Effector memory CD4-positive, alpha-beta T cell (primary cell): ENCODE results near the gene TAF11L3.
"Not testable (repeated sequence)": the region's sequence is repeated elsewhere in the genome, so short reads cannot be mapped to it uniquely, and the experiment has no call there.

ENCODE experiments used
- DNase-seq, 3 donors: peaks; one replicate each; pipeline ENCODE4 v3.0.0-alpha.2; 2020
- H3K27ac ChIP-seq: 2 replicates; pipeline ENCODE4 v1.7.0; 2013; ENCODE audit warnings: mild to moderate bottlenecking, low read length, moderate library complexity; ENCODE audit not compliant: insufficient read depth, poor library complexity, severe bottlenecking
- H3K27me3 ChIP-seq: replicated peaks from 2 replicates; pipeline ENCODE4 v1.7.0; 2013; ENCODE audit warnings: mild to moderate bottlenecking, low read length; ENCODE audit not compliant: insufficient read depth, control insufficient read depth, poor library complexity, severe bottlenecking
- H3K36me3 ChIP-seq: 2 replicates; pipeline ENCODE4 v1.7.0; 2013; ENCODE audit warnings: mild to moderate bottlenecking, low read length, moderate library complexity; ENCODE audit not compliant: control insufficient read depth, insufficient read depth
- H3K4me1 ChIP-seq: 2 replicates; pipeline ENCODE4 v1.7.0; 2013; ENCODE audit warnings: low read length, mild to moderate bottlenecking; ENCODE audit not compliant: control insufficient read depth, insufficient read depth, poor library complexity, severe bottlenecking
- H3K4me3 ChIP-seq: 2 replicates; pipeline ENCODE4 v1.7.0; 2013; ENCODE audit warnings: low read length, low read depth, mild to moderate bottlenecking; ENCODE audit not compliant: insufficient read depth, poor library complexity, severe bottlenecking
- H3K9me3 ChIP-seq: 2 replicates; pipeline ENCODE4 v1.7.0; 2013; ENCODE audit warnings: mild to moderate bottlenecking, low read length, moderate library complexity; ENCODE audit not compliant: control insufficient read depth

TAF11L3 gene

GRCh38 chr5:17492770-17493169, 25.4 kb upstream of the TAF11L3 start:
- Histone ChIP-seq H3K4me1 (no peaks in the 10 kb centered on the region), H3K9me3 (no peaks in the 10 kb centered on the region), H3K36me3 (no peaks in the 10 kb centered on the region), H3K27ac (no peak overlapping the region), H3K27me3 (no peaks in the 10 kb centered on the region), H3K4me3 (no peak overlapping the region)
- DNase-seq: no peak

DNA sequence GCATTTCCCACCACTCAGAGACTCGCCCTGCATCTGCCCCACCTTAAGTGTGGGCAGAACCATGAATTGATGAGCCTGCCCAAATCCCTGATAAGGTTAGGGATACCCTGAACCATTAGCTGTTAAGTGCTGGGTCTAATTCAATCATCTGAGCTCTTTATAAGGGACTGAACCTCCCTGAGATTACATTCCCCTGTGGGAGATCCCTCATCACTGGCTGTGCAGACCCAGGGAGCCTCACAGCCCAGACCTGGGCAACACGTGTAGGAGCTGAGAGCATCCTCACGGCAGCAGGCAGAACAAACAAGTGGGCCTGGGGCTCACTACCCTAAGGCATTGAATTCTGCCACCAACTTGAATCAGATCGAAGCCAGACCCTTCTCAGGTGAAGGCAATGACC, 20.7 kb upstream of the TAF11L3 start:
- H3K4me1 ChIP-seq: no peaks in the 10 kb centered on the region
- H3K36me3 ChIP-seq: no peaks in the 10 kb centered on the region
- no peaks in the 10 kb centered on the region for H3K27me3 ChIP-seq
- no peak overlapping the region for H3K27ac ChIP-seq
- H3K9me3 ChIP-seq: no peaks in the 10 kb centered on the region
- DNase-seq: no peak
- no peak overlapping the region for H3K4me3 ChIP-seq

DNA sequence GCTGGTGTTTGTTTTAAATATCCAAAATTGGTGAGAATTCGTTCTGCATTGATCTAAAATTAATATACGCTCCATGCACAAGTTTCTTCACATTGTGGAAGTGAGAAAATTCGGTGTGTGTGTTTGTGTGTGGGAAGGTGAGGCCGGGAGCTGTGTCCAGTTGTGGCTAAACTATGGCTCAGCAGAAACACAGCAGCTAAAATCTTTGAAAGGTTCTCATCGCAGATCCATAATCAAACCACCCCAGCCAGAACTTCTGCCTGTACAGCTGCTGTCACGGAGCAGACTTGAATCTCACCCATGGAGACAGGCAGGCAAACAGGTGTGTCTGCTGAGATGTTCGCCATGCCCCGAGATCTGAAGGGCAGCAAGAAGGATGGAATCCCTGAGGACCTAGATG, 20.2 kb upstream of the TAF11L3 start, which contains the start of gene TAF11L2:
Gene TAF11L2, plus strand, starts transcription at position 301 of the 400 bp plus-strand sequence.
- not testable (repeated sequence) for H3K4me1 ChIP-seq, H3K4me3 ChIP-seq, H3K36me3 ChIP-seq, DNase-seq, H3K27ac ChIP-seq, H3K9me3 ChIP-seq, H3K27me3 ChIP-seq

GRCh38 chr5:17511775-17512325, 6.3 kb upstream of the TAF11L3 start:
- Histone ChIP-seq H3K27me3 (no peaks in the 10 kb centered on the region), H3K4me3 (no peak overlapping the region), H3K27ac (no peak overlapping the region), H3K4me1 (no peaks in the 10 kb centered on the region), H3K36me3 (no peaks in the 10 kb centered on the region), H3K9me3 (no peaks in the 10 kb centered on the region)
- DNase-seq: no peak

DNA sequence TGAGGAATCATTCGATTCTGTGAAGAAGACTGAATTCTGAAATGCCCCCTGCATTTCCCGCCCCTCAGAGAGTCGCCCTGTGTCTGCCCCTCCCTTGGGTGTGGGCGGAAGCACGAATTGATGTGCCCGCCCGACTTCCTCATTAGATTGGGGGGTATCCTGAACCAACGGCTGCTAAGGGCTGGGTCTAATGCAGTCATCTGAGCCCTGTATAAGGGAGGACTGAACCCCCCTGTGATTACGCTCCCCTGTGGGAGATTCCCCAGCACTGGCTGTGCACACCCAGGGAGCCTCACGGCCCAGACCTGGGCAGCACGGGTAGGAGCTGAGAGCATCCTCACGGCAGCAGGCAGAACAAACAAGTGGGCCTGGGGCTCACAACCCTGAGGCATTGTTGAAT, 641 bp upstream of the TAF11L3 start:
- H3K9me3 ChIP-seq, H3K4me1 ChIP-seq, H3K27ac ChIP-seq, H3K36me3 ChIP-seq, H3K4me3 ChIP-seq, DNase-seq, H3K27me3 ChIP-seq: not testable (repeated sequence)

GRCh38 chr5:17519508-17519907, 1.3 kb downstream of the TAF11L3 start:
- not testable (repeated sequence) for DNase-seq, H3K9me3 ChIP-seq, H3K27ac ChIP-seq, H3K4me3 ChIP-seq, H3K36me3 ChIP-seq, H3K27me3 ChIP-seq, H3K4me1 ChIP-seq

- not testable (repeated sequence) for H3K4me3 ChIP-seq, H3K27me3 ChIP-seq, DNase-seq, H3K27ac ChIP-seq, H3K4me1 ChIP-seq, H3K36me3 ChIP-seq, H3K9me3 ChIP-seq
Observed at GRCh38 chr5:17521501-17521900, 3.3 kb downstream of the TAF11L3 start, which contains the start of gene TAF11L4. TAF11L4 (plus strand) TSS chr5:17521801.

DNA sequence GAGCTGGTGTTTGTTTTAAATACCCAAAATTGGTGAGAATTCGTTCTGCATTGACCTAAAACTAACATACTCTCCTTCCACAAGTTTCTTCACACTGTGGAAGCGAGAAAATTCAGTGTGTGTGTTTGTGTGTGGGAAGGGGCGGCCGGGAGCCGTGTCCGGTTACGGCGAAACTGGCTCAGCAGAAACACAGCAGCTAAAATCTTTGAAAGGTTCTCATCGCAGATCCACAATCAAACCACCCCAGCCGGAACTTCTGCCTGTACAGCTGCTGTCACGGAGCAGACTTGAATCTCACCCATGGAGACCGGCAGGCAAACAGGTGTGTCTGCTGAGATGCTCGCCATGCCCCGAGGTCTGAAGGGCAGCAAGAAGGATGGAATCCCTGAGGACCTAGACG, 6.8 kb downstream of the TAF11L3 start, which contains the start of gene TAF11L5:
Gene TAF11L5, plus strand, starts transcription at position 301 of the 400 bp plus-strand sequence.
- not testable (repeated sequence) for H3K36me3 ChIP-seq, H3K27ac ChIP-seq, H3K9me3 ChIP-seq, H3K4me1 ChIP-seq, H3K27me3 ChIP-seq, DNase-seq, H3K4me3 ChIP-seq

DNA sequence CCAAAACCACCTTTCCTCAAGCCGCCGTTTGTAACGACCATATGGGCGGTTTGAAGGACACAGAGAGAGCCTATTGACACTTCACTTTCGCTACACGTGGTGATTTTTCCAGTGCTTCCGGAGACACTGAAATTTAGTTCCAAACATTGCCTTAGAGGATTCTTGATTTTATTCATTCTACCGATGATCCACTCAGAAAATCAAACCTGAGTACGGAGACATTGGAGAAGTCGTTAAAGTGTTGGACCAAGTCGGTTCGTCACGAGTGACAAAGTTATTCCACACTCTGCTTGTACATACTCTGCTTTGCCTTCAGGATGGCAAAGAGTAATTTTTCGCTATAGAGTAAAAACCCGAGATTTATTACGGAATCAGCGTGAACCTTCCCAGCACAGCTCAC, 8.3 kb downstream of the TAF11L3 start:
- not testable (repeated sequence) for H3K27ac ChIP-seq, H3K9me3 ChIP-seq, H3K4me1 ChIP-seq, DNase-seq, H3K4me3 ChIP-seq, H3K36me3 ChIP-seq, H3K27me3 ChIP-seq

DNA sequence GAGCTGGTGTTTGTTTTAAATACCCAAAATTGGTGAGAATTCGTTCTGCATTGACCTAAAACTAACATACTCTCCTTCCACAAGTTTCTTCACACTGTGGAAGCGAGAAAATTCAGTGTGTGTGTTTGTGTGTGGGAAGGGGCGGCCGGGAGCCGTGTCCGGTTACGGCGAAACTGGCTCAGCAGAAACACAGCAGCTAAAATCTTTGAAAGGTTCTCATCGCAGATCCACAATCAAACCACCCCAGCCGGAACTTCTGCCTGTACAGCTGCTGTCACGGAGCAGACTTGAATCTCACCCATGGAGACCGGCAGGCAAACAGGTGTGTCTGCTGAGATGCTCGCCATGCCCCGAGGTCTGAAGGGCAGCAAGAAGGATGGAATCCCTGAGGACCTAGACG, 10.2 kb downstream of the TAF11L3 start, which contains the start of gene TAF11L6:
Gene TAF11L6, plus strand, starts transcription at position 301 of the 400 bp plus-strand sequence.
- not testable (repeated sequence) for H3K36me3 ChIP-seq, H3K4me3 ChIP-seq, H3K27ac ChIP-seq, H3K27me3 ChIP-seq, DNase-seq, H3K4me1 ChIP-seq, H3K9me3 ChIP-seq
